ENCODE data around the gene MYH6. TPM values are rescaled to one million over a fixed set of nuclear protein-coding genes. Genes with fewer than 3 reads are reported as not detected.
"Not testable (repeated sequence)": the region's sequence is repeated elsewhere in the genome, so short reads cannot be mapped to it uniquely, and the experiment has no call there.

The MYH6 gene
- total RNA-seq, 2 experiments from 2014 or later, result not detected

DNA sequence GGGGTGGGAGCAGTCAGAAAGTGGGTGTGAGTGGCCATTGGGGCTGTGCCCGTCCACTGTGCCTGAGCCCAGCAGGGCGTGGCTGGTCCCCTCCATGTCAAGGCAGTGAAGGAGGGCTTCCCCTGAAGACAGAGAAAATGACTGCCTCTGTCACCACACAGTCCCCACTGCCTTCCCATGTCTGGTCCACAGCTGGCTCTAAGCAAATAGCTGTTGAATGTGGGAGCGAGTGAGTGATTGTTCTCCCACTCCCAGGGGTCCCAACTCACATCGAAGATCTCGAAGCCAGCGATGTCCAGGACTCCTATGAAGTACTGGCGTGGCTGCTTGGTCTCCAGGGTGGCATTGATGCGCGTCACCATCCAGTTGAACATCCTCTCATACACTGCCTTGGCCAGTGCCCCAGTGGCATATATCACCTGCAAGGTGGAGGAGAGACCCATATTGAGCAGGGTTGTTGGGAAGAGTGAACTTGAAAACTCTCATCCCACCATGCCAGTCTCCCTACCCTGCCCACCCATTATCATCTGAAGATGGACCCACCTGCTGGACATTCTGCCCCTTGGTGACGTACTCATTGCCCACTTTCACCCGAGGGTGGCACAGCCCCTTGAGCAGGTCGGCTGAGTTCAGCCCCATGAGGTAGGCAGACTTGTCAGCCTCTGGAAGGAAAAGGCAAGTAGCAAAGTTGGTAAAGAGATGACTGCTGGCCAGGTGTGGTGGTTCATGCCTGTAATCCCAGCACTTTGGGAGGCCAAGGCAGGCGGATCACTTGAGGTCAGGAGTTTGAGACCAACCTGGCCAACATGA is 20.8 kb upstream of the MYH6 start:
- no peak overlapping the region for H3K4me3 Mint-ChIP-seq
- intact Hi-C loops (cut with micrococcal nuclease), result no loop called here
- DNase-seq (no peak), ATAC-seq (no peak)
- no peaks in the 10 kb centered on the region for H3K27me3 Mint-ChIP-seq
- ChIA-PET POLR2A (no interaction called here), CTCF (no interaction called here)
- TF ChIP-seq, protein P1, sequence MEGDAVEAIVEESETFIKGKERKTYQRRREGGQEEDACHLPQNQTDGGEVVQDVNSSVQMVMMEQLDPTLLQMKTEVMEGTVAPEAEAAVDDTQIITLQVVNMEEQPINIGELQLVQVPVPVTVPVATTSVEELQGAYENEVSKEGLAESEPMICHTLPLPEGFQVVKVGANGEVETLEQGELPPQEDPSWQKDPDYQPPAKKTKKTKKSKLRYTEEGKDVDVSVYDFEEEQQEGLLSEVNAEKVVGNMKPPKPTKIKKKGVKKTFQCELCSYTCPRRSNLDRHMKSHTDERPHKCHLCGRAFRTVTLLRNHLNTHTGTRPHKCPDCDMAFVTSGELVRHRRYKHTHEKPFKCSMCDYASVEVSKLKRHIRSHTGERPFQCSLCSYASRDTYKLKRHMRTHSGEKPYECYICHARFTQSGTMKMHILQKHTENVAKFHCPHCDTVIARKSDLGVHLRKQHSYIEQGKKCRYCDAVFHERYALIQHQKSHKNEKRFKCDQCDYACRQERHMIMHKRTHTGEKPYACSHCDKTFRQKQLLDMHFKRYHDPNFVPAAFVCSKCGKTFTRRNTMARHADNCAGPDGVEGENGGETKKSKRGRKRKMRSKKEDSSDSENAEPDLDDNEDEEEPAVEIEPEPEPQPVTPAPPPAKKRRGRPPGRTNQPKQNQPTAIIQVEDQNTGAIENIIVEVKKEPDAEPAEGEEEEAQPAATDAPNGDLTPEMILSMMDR (IDR thresholded peaks at IDR 0.05), result no peak
- no peaks in the 10 kb centered on the region for H3K4me1 Mint-ChIP-seq (ENCODE audit: low read depth)
- no peaks in the 10 kb centered on the region for H3K36me3 Mint-ChIP-seq (ENCODE audit: low read depth)
- H3K9me3 Mint-ChIP-seq, result no peaks in the 10 kb centered on the region
- H3K27ac Mint-ChIP-seq, result no peak overlapping the region

DNA sequence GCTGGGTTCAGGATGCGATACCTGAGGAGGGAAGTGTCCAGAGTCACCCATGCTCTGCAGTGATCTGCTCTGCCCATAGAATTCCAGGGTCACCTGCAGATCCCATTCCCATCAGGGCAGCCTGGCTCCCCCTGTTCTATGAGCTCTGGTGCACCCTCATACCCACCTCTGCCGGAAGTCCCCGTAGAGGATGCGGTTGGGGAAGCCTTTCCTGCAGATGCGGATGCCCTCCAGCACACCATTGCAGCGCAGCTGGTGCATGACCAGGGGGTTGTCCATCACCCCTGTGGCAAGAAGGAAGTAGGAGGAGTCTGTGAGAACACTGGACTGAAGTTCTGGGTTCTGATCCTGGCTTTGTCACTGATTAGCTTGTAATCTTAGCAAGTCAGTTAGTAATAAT is 17.7 kb upstream of the MYH6 start:
- ATAC-seq; intact Hi-C loops (cut with micrococcal nuclease); H3K27ac Mint-ChIP-seq; DNase-seq; H3K27me3 Mint-ChIP-seq; H3K9me3 Mint-ChIP-seq; H3K36me3 Mint-ChIP-seq (ENCODE audit: low read depth); H3K4me3 Mint-ChIP-seq; POLR2A ChIA-PET: not testable (repeated sequence)
- H3K4me1 Mint-ChIP-seq (ENCODE audit: low read depth), result peaks cover 14% of the 10 kb centered on the region
- CTCF ChIA-PET, result interaction anchor here (0.5 kb wide), 1 partner anchor 53 kb away, joined by 3 read pairs; no protein-coding TSS in a partner anchor

DNA sequence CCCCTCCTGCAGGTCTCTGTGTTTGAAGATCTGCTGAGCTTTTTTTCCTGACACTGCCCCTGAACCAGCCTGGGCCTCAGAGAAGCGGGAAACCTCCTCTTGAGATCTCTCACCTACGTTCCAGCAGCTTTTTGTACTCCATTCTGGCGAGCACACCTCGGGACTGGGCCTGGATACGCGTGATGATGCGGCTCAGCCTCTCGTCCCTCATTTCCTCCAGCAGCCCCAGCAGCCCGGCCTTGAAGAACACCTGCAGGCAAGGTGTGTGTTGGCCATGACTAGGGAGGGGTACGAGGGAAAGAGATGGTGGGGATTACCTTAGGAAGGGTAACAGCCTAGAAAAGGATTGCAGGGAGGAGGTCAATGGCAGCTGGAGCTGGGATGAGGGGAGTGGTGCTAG is 17.1 kb upstream of the MYH6 start:
- TF ChIP-seq, protein P1 (IDR thresholded peaks at IDR 0.05), result no peak
- intact Hi-C loops (cut with micrococcal nuclease), result no loop called here
- H3K36me3 Mint-ChIP-seq (ENCODE audit: low read depth), result no peaks in the 10 kb centered on the region
- ATAC-seq (no peak), DNase-seq (no peak)
- ChIA-PET POLR2A (interaction anchor here (1.1 kb wide), 1 partner anchor 15 kb away, joined by 4 read pairs; no protein-coding TSS in a partner anchor), CTCF (interaction anchor here (2.3 kb wide), 1 partner anchor 45 kb away, joined by 10 read pairs; no protein-coding TSS in a partner anchor)
- H3K27ac Mint-ChIP-seq, result no peak overlapping the region
- no peak overlapping the region for H3K4me3 Mint-ChIP-seq
- H3K27me3 Mint-ChIP-seq, result no peaks in the 10 kb centered on the region
- no peaks in the 10 kb centered on the region for H3K9me3 Mint-ChIP-seq
- peaks cover 14% of the 10 kb centered on the region for H3K4me1 Mint-ChIP-seq (ENCODE audit: low read depth)

DNA sequence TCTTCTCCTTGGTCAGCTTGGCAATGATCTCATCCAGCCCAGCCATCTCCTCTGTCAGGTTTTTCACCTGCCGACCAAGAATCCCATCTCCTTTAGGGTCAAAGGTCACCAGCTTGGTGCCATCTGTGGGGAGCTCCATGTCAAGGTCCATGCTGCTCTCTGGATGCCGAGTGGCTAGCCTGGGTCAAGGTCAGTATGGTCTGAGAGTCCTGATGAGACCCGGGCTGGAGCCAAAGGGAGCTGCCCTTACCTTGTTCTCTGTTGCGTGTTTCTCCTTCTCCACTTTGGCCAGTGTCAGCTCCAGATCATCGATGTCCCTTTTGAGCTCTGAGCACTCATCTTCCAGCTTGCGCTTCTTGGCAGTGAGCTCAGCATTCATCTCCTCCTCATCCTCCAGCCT is 15.6 kb upstream of the MYH6 start:
- ChIA-PET POLR2A (no interaction called here), CTCF (interaction anchor here (1.5 to 2.3 kb wide), 4 partner anchors 29 to 165 kb away, joined by 3 to 10 read pairs (median 7); no protein-coding TSS in a partner anchor)
- Mint-ChIP-seq H3K27me3 (no peaks in the 10 kb centered on the region), H3K4me3 (no peak overlapping the region), H3K9me3 (no peaks in the 10 kb centered on the region), H3K4me1 (ENCODE audit: low read depth) (peaks cover 14% of the 10 kb centered on the region), H3K36me3 (ENCODE audit: low read depth) (no peaks in the 10 kb centered on the region), H3K27ac (no peak overlapping the region)
- intact Hi-C loops (cut with micrococcal nuclease), result no loop called here
- TF ChIP-seq, protein P1 (IDR thresholded peaks at IDR 0.05), result no peak
- ATAC-seq (no peak), DNase-seq (no peak)

DNA sequence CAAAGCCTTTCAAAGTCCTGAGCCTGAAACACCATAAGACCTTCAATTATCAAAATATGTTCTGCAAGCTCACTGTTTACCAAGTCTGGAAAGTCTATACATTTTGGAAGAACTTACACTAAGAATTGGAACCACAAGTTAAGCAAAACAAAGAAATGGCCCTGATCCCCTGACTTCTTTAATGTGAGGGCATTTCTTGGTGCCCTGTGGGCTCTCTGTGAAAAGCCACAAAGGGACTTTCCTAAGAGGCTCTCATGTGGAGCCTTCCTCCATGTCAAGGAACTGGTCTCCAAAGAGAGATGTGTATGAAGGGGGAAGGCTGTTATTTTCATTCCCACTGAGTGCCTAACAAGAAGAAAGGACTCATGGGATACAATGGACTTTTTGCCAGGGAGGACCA is 13.5 kb upstream of the MYH6 start:
- H3K4me1 Mint-ChIP-seq (ENCODE audit: low read depth), result peaks cover 14% of the 10 kb centered on the region
- CTCF ChIA-PET, result interaction anchor here (0.8 to 1.1 kb wide), 3 partner anchors 42 to 137 kb away, joined by 3 to 4 read pairs (median 3); no protein-coding TSS in a partner anchor
- POLR2A ChIA-PET, result no interaction called here
- no peaks in the 10 kb centered on the region for H3K9me3 Mint-ChIP-seq
- peak; percentile 86 for ATAC-seq
- H3K27ac Mint-ChIP-seq, result peak overlapping the region; percentile 37
- H3K27me3 Mint-ChIP-seq, result peaks cover 3% of the 10 kb centered on the region
- peak; percentile 63 for DNase-seq
- intact Hi-C loops (cut with micrococcal nuclease), result no loop called here
- H3K36me3 Mint-ChIP-seq (ENCODE audit: low read depth), result no peaks in the 10 kb centered on the region
- TF ChIP-seq, protein P1 (IDR thresholded peaks at IDR 0.05), result no peak
- no peak overlapping the region for H3K4me3 Mint-ChIP-seq

DNA sequence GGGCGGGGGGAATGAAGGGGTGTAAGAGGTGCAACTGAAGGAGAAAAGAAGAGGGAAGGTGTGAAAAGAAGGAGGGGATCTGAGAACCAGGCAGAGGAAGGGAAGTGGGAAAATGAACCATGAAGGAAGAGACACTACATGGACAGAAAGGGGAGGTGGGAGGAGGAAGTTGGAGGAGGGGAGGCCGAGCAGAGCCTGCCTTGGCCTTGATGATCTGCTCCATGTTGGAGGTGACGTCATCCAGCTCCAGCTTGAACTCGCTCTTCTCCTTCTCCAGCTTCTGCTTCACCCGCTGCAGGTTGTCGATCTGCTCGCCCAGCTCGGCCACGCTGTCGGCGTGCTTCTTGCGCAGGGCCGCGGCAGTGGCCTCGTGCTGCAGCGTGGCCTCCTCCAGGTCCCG is 11.6 kb upstream of the MYH6 start:
- H3K27ac Mint-ChIP-seq; CTCF ChIA-PET; intact Hi-C loops (cut with micrococcal nuclease); H3K9me3 Mint-ChIP-seq; DNase-seq; H3K27me3 Mint-ChIP-seq; ATAC-seq; H3K36me3 Mint-ChIP-seq (ENCODE audit: low read depth); POLR2A ChIA-PET; H3K4me3 Mint-ChIP-seq: not testable (repeated sequence)
- H3K4me1 Mint-ChIP-seq (ENCODE audit: low read depth), result peaks cover 14% of the 10 kb centered on the region

Data from activated CD8-positive, alpha-beta T cell treated with anti-CD3 and anti-CD28 coated beads for 36 hours (primary cell).